ENCODE data around the gene PSMB7. TPM values are rescaled to one million over a fixed set of nuclear protein-coding genes. Genes with fewer than 3 reads are reported as not detected.

Gene PSMB7
- total RNA-seq, 4 donors from 2014 or later, result 67.6 to 110 (median 90.8) TPM

DNA sequence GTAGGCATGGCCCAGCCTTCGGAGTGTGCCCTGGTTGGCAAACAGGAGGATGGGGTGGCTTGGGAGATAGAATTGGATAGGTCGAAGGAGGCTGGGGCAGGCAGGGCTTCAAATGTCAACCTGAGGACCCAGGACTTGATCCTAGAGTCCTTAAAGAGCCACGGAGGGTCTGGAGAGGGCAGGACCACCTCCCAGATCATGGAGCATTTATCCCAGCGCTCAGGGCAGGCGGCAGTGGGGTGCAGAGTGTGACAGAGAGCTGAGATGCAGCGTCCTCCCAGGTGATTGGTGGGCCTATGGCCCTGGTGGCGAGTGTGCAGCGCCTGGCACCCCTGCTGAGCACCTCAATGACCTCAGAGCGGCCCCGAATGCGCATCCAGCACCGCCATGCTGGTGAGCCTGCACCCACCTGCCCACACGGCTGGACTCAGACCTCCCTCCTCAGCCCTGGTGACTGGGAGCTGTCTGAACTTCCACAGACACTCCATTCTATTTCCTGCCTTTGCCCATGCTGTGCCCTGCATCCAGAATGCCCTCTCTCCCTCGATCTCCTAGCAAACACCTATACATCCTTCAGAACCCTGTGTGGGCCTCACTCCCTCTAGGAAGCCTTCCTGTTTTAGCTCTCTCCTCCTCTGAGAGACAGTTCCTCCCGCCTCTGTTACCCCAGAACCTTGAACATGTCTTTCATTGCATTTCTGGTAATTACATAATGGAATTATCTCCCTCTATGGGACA is 41.3 kb upstream of the PSMB7 start:
- no peak overlapping the region for H3K27ac ChIP-seq
- no peaks in the 10 kb centered on the region for H3K9me3 ChIP-seq
- peaks cover 0 to 14% of the 10 kb centered on the region in 2 donors for H3K27me3 ChIP-seq
- TF ChIP-seq, protein P1, sequence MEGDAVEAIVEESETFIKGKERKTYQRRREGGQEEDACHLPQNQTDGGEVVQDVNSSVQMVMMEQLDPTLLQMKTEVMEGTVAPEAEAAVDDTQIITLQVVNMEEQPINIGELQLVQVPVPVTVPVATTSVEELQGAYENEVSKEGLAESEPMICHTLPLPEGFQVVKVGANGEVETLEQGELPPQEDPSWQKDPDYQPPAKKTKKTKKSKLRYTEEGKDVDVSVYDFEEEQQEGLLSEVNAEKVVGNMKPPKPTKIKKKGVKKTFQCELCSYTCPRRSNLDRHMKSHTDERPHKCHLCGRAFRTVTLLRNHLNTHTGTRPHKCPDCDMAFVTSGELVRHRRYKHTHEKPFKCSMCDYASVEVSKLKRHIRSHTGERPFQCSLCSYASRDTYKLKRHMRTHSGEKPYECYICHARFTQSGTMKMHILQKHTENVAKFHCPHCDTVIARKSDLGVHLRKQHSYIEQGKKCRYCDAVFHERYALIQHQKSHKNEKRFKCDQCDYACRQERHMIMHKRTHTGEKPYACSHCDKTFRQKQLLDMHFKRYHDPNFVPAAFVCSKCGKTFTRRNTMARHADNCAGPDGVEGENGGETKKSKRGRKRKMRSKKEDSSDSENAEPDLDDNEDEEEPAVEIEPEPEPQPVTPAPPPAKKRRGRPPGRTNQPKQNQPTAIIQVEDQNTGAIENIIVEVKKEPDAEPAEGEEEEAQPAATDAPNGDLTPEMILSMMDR (IDR thresholded peaks at IDR 0.05), result no peak
- TF ChIP-seq POLR2A (IDR thresholded peaks at IDR 0.05), result no peak
- H3K36me3 ChIP-seq, result no peaks in the 10 kb centered on the region
- H3K4me3 ChIP-seq, result no peak overlapping the region
- H3K4me1 ChIP-seq, result peaks cover 0 to 4% (median 0%) of the 10 kb centered on the region in 4 donors
- DNase-seq, result peak in 1 of 3 donors; percentile 26

DNA sequence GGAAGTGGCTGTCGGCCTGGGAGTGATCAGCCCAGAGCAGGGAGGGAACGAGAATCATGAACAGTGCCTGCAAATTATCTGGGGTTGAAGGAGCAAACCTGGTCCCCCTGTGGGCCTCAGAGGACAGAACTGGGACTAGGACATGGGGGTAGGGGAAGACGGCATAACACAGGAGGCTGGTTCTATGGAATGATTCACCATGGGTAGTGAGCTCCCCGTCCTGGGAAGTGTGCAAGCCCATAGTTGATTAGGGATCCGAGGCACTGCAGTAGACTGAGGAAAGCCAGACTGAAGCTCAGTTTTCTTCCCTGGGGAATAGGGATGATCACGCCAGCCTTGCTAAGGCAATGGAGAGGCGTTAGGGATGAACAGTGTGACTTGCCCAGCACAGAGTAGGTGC is 40.6 kb upstream of the PSMB7 start:
- peak in 1 of 3 donors; percentile 23 for DNase-seq
- Histone ChIP-seq H3K27me3 (peaks cover 0 to 15% of the 10 kb centered on the region in 2 donors), H3K4me1 (peaks cover 0 to 4% (median 0%) of the 10 kb centered on the region in 4 donors)

DNA sequence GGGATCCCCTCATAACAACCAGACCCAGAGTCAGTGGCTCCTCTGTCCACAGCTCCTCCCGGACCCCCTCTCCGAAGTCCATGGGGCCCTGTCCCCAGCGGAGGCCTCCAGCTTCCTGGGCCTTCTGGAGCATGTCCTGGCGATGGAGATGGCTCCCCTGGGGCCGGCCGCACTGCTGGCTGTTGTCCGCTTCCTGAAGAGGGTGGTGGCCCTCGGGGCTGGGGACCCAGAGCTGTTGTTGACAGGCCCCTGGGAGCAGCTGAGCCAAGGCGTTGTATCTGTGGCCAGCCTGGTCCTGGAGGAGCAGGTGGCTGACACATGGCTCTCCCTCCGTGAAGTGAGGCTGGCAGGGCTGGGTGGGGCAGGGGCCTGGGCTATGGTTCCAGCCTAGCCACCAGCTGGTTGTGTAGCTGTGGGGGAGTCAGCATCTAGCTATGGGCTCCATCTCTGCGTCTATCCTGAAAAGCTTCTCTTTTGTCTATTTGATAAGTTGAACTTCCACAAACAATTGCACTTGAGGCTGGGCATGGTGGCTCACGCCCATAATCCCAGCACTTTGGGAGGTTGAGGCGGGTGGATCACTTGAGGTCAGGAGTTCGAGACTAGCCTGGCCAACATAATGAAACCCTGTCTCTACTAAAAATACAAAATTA is 39.7 kb upstream of the PSMB7 start:
- H3K27me3 ChIP-seq, result peaks cover 0 to 20% of the 10 kb centered on the region in 2 donors
- TF ChIP-seq POLR2A (IDR thresholded peaks at IDR 0.05), result no peak
- TF ChIP-seq, protein P1 (IDR thresholded peaks at IDR 0.05), result no peak
- H3K27ac ChIP-seq, result no peak overlapping the region
- H3K36me3 ChIP-seq, result no peaks in the 10 kb centered on the region
- H3K4me3 ChIP-seq, result no peak overlapping the region
- DNase-seq, result no peak
- peaks cover 0 to 4% (median 0%) of the 10 kb centered on the region in 4 donors for H3K4me1 ChIP-seq
- H3K9me3 ChIP-seq, result no peaks in the 10 kb centered on the region

More for the DNA sequence above, 40.6 kb upstream of the PSMB7 start:
- TF ChIP-seq, protein P1 (IDR thresholded peaks at IDR 0.05), result no peak
- TF ChIP-seq POLR2A (IDR thresholded peaks at IDR 0.05), result no peak
- Histone ChIP-seq H3K27ac (no peak overlapping the region), H3K9me3 (no peaks in the 10 kb centered on the region), H3K36me3 (no peaks in the 10 kb centered on the region), H3K4me3 (no peak overlapping the region)

DNA sequence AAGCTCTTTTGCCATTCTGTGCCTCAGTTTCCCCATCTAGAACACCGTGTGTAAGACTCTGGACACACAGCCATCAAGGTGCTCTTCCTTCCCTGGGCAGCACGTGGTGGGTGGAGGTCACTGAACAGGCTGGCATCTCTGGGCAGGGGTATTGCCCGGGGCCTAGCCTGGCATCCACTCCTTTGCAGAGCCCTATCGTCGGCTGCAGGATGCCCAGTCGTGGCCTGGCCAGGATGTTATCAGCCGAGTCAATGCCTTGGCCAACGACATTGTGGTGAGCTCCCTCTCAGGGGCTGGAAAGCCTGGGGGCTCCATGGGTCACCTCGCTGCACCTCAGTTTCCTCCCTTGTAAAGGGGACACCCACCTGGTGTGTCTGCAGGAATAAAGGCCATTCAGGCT is 39.1 kb upstream of the PSMB7 start:
- H3K4me3 ChIP-seq, result no peak overlapping the region

DNA sequence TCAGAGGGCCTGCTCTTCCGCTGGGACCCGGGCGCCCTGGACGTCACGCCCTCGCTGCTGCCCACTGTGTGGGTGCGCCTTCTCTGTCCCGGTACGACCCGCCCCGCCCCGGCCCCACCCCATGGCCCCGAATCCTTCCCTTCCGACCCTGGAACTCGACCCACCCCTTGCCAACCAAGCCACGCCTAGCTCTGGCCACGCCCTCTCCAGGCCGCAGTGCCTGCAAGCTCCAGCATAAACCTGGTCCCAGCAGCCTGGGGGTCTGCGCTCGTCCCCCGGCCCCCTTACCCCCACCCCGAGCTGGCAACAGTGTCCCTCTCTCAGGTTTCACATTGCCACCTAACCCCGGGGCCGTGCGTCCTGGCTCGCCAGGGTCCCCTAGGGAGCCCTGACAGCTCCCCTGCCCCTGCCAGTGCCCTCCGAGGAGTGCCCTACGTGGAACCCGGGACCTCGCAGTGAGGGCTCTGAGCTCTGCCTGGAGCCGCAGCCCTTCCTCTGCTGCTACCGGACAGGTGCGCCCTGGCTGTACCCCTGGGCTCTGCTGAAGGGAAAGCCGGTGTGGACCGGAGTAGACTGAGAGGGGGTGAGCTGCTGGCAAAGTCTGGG is 38.4 kb upstream of the PSMB7 start:
- Histone ChIP-seq H3K27ac (no peak overlapping the region), H3K4me3 (peak overlapping the region in 2 of 4 donors; percentile 26 to 35), H3K36me3 (no peaks in the 10 kb centered on the region), H3K27me3 (peaks cover 0 to 20% of the 10 kb centered on the region in 2 donors), H3K4me1 (peaks cover 0 to 4% (median 0%) of the 10 kb centered on the region in 4 donors), H3K9me3 (no peaks in the 10 kb centered on the region)
- no peak for TF ChIP-seq POLR2A (IDR thresholded peaks at IDR 0.05)
- TF ChIP-seq, protein P1 (IDR thresholded peaks at IDR 0.05), result no peak
- peak in 1 of 3 donors; percentile 72 for DNase-seq

More for the DNA sequence above, 39.1 kb upstream of the PSMB7 start:
- Histone ChIP-seq H3K27ac (no peak overlapping the region), H3K4me1 (peaks cover 0 to 4% (median 0%) of the 10 kb centered on the region in 4 donors), H3K9me3 (no peaks in the 10 kb centered on the region), H3K27me3 (peaks cover 0 to 20% of the 10 kb centered on the region in 2 donors), H3K36me3 (no peaks in the 10 kb centered on the region)
- TF ChIP-seq POLR2A (IDR thresholded peaks at IDR 0.05), result no peak
- TF ChIP-seq, protein P1 (IDR thresholded peaks at IDR 0.05), result no peak
- no peak for DNase-seq
